ENCODE data around the gene ZNF615.
"Not testable (repeated sequence)": the region's sequence is repeated elsewhere in the genome, so short reads cannot be mapped to it uniquely, and the experiment has no call there.

ZNF615 gene

DNA sequence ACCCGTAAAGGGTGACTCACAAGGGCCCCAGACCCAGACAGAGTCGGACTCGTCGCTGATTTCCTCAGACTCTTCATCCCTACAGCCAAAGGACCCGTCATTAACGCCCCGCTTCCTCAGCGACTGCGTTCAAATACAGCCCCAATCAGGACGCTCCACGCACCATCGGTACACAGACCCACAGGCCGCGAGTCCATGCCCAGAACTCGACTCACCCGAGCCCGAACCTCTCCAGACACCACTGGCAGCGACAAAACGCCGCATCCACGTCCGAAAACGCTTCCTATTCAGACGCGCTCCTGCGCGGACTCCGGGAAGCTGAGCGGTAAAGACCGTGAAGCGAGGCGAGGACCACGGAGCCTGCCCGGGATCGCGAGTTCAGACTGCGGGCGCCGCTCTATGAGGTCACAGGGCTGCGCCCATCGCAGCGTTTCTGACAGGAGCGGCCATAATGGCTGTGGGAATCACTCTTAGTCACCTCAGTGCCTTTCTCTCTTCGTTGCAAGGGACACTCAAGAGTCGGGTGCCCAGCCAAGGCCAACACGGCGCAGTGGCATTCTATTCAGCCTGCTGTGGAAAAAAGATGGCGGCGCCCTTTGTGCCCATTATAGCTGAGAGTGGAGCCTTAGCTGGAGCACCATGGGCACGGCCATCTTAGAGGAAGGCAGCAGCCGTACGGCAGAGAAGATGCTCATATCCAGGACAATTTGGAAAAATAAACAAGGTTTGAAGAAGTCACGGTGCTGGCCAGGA, 20.2 kb upstream of the ZNF615 start, which contains the start of gene ZNF614:
TSS of gene ZNF614 (minus strand) at position 353 of the 753 bp plus-strand sequence. CDS start 2,634 bp downstream, outside the sequence.
- H3K4me3 ChIP-seq (ENCODE audit: low read depth, low read length) = peak within 1 kb of the TSS; percentile 64
- TF ChIP-seq, protein P1, sequence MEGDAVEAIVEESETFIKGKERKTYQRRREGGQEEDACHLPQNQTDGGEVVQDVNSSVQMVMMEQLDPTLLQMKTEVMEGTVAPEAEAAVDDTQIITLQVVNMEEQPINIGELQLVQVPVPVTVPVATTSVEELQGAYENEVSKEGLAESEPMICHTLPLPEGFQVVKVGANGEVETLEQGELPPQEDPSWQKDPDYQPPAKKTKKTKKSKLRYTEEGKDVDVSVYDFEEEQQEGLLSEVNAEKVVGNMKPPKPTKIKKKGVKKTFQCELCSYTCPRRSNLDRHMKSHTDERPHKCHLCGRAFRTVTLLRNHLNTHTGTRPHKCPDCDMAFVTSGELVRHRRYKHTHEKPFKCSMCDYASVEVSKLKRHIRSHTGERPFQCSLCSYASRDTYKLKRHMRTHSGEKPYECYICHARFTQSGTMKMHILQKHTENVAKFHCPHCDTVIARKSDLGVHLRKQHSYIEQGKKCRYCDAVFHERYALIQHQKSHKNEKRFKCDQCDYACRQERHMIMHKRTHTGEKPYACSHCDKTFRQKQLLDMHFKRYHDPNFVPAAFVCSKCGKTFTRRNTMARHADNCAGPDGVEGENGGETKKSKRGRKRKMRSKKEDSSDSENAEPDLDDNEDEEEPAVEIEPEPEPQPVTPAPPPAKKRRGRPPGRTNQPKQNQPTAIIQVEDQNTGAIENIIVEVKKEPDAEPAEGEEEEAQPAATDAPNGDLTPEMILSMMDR (IDR thresholded peaks at IDR 0.05; ENCODE audit: insufficient read depth, low read depth, low read length, missing control alignments) = no peak
- DNase-seq (ENCODE audit: low read depth) = peak; percentile 91

DNA sequence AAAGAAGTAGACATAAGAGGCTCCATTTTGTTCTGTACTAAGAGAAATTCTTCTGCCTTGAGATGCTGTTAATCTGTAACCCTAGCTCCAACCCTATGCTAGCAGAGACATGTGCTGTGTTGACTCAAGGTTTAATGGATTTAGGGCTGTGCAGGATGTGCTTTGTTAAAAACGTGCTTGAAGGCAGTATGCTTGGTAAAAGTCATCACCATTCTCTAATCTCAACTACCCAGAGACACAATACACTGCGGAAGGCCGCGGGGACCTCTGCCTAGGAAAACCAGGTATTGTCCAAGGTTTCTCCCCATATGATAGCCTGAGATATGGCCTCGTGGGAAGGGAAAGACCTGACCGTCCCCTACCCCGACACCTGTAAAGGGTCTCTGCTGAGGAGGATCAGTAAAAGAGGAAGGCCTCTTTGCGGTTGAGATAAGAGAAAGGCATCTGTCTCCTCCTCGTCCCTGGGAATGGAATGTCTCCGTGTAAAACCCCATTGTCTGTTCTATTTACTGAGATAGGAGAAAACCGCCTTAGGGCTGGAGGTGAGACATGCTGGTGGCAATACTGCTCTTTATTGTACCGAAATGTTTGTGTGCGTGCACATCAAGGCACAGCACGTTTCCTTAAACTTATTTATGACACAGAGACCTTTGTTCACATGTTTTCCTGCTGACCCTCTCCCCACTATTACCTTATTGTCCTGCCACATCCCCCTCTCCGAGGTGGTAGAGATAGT, 18.4 kb upstream of the ZNF615 start:
- not testable (repeated sequence) for DNase-seq (ENCODE audit: low read depth); H3K4me3 ChIP-seq (ENCODE audit: low read depth, low read length)

DNA sequence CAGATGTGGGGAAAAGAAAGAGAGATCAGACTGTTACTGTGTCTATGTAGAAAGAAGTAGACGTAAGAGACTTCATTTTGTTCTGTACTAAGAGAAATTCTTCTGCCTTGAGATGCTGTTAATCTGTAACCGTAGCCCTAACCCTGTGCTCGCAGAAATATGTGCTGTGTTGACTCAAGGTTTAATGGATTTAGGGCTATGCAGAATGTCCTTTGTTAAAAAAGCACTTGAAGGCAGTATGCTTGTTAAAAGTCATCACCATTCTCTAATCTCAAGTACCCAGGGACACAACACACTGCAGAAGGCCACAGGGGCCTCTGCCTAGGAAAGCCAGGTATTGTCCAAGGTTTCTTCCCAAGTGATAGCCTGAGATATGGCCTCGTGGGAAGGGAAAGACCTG, 16.5 kb upstream of the ZNF615 start:
- not testable (repeated sequence) for H3K4me3 ChIP-seq (ENCODE audit: low read depth, low read length); DNase-seq (ENCODE audit: low read depth)

DNA sequence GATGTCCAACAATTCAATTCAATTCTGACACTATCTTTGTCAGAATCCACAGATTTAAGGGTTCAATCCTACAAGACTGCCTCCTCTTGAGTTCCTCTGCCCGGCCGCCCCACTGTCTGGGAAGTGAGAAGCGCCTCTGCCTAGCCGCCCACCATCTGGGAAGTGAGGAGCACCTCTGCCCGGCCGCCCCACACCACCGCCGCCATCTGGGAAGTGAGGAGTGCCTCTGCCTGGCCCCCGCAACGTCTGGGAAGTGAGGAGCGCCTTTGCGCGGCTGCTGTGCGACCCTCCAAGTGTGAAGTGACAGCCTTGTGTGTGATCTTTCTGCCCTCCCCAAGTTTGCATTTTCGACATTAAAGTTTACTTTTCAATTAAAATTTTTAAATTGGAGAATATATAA, 14.2 kb upstream of the ZNF615 start:
- TF ChIP-seq, protein P1 (IDR thresholded peaks at IDR 0.05; ENCODE audit: insufficient read depth, low read depth, low read length, missing control alignments) = no peak
- no peak overlapping the region for H3K4me3 ChIP-seq (ENCODE audit: low read depth, low read length)
- no peak for DNase-seq (ENCODE audit: low read depth)

DNA sequence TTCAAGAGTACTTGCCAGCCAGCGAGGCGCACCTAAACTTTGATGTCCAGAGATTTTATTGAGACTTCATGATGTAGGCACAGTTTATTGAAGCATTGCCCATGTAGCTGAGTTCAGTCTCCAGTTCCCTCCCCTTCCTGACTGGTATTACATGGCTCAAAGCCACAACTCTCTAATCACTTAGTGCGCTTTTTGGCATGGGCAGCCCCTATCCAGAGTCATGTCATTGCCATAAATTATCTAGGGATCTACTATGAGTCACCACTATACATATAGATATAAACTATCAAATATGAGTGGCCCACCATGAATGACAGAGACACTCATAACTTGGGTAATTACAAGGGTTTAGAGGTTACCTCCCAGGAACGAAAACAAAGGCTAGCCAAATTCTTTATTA, 12.5 kb upstream of the ZNF615 start:
- TF ChIP-seq, protein P1 (IDR thresholded peaks at IDR 0.05; ENCODE audit: insufficient read depth, low read depth, low read length, missing control alignments) = no peak
- no peak for DNase-seq (ENCODE audit: low read depth)
- no peak overlapping the region for H3K4me3 ChIP-seq (ENCODE audit: low read depth, low read length)

DNA sequence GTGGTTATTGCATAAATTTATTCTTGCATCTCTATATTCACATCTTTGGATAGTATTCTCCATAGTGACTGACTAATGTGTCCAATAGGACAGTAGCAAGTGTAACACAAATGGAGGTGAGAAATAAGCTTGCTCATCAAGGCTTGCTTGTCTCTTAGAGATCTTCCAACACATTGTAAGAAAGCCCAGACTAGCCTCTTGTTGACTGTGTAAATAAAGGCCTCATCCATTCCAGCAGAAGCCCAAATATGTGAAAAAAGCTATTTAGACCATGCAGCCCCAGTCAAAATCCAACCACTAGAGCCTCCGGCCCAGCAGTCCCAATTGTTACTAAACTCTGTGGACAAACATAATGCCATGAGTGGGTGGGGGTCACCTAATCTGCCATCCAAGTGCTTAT, 2.7 kb upstream of the ZNF615 start:
- no peak for DNase-seq (ENCODE audit: low read depth)
- H3K4me3 ChIP-seq (ENCODE audit: low read depth, low read length) = no peak overlapping the region
- TF ChIP-seq, protein P1 (IDR thresholded peaks at IDR 0.05; ENCODE audit: insufficient read depth, low read depth, low read length, missing control alignments) = no peak

DNA sequence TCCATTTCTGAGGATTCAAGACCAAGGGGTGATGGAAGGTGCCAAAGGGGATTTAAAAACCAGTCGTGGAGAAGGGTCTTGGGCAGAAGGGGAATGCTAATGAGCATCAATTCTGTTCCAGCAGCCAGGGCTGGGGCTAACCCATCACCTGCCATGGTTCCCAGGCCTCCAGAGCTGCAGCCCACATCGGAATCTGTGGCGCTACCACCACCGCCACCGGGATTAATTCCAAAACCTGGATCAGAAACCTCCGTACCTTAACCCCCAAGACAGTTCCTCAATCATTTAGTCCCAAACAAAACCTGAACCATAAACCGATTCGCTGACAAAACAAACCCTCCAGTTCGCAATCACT, 583 bp downstream of the ZNF615 start:
- H3K4me3 ChIP-seq (ENCODE audit: low read depth, low read length) = peak overlapping the region; percentile 66
- no peak for DNase-seq (ENCODE audit: low read depth)
- TF ChIP-seq, protein P1 (IDR thresholded peaks at IDR 0.05; ENCODE audit: insufficient read depth, low read depth, low read length, missing control alignments) = no peak
